A673 (cell line): ENCODE results near the gene TMEM242. TPM values are rescaled to one million over a fixed set of nuclear protein-coding genes. Genes with fewer than 3 reads are reported as not detected.

Source experiments
- BruUV-seq: library from RNA; stranded (reverse); fragments of 400-500 nt; replicated peaks from 2 replicates; lab custom pipeline; 2021; lab: Mats Ljungman, UMichigan
- CTCF ChIA-PET: fragments of 300-600 bp; sonication (Branson Sonifier 250); formaldehyde crosslinking; loops from one replicate; lab custom pipeline; 2022; ENCODE audit warnings: antibody characterized with exemption; lab: Charles Lee
- POLR2A ChIA-PET: fragments of 300-600 bp; sonication (Branson Sonifier 250); formaldehyde crosslinking; loops from one replicate; lab custom pipeline; 2022; ENCODE audit warnings: antibody characterized with exemption; ENCODE audit not compliant: low non-redundant PET; lab: Charles Lee
- DNase-seq: peaks from one replicate; pipeline ENCODE4 v3.0.0-alpha.2; 2015; ENCODE audit warnings: low spot score
- H3K27ac ChIP-seq: fragments of 200-600 bp; sonication (generic); 2 replicates; pipeline ENCODE4 v1.5.1; 2016; ENCODE audit warnings: mixed run types, low read depth, mild to moderate bottlenecking, mixed read lengths, antibody characterized with exemption, low read length; ENCODE audit not compliant: poor library complexity, severe bottlenecking
- H3K27me3 ChIP-seq: fragments of 200-600 bp; sonication (generic); replicated peaks from 2 replicates; pipeline ENCODE4 v1.6.1; 2017; ENCODE audit warnings: mixed run types, low read depth, mild to moderate bottlenecking, mixed read lengths, antibody characterized with exemption, low read length; ENCODE audit not compliant: insufficient read depth, poor library complexity
- H3K36me3 ChIP-seq: fragments of 200-600 bp; sonication (generic); 2 replicates; pipeline ENCODE4 v1.6.1; 2016; ENCODE audit warnings: mixed run types, mild to moderate bottlenecking, mixed read lengths, antibody characterized with exemption, low read length; ENCODE audit not compliant: insufficient read depth, poor library complexity, severe bottlenecking
- H3K4me1 ChIP-seq: fragments of 200-600 bp; sonication (generic); 2 replicates; pipeline ENCODE4 v1.6.1; 2017; ENCODE audit warnings: mixed run types, mild to moderate bottlenecking, mixed read lengths, antibody characterized with exemption, low read length; ENCODE audit not compliant: insufficient read depth, poor library complexity, severe bottlenecking
- H3K4me3 ChIP-seq: fragments of 200-600 bp; sonication (generic); 2 replicates; pipeline ENCODE4 v1.5.1; 2016; ENCODE audit warnings: low read depth, mixed run types, mild to moderate bottlenecking, mixed read lengths, low read length; ENCODE audit not compliant: poor library complexity, severe bottlenecking
- H3K9me3 ChIP-seq: fragments of 200-600 bp; sonication (generic); 2 replicates; pipeline ENCODE4 v1.6.1; 2016; ENCODE audit warnings: mixed run types, low read depth, mild to moderate bottlenecking, mixed read lengths, antibody characterized with exemption, low read length; ENCODE audit not compliant: poor library complexity, severe bottlenecking
- EZH2 ChIP-seq: fragments of 200-600 bp; sonication (generic); IDR thresholded peaks from 2 replicates; pipeline ENCODE4 v1.6.1; 2017; ENCODE audit warnings: borderline replicate concordance, low read depth, mild to moderate bottlenecking, mixed read lengths, antibody characterized with exemption, low read length; ENCODE audit not compliant: poor library complexity, severe bottlenecking
- intact Hi-C: fragments of 100-400 bp; cut with micrococcal nuclease; formaldehyde crosslinking; loops from one replicate; pipeline ENCODE4 v1.10.0; 2022; ENCODE audit not compliant: unreplicated experiment
- total RNA-seq: library from RNA; stranded (reverse); gene quantifications from 2 replicates; pipeline ENCODE4 v1.2.3, GENCODE V29; 2021
- TF ChIP-seq, protein P1 (sequence below): fragments of 300-800, 200-600 bp; sonication (generic); conservative IDR thresholded peaks from 2 replicates; pipeline ENCODE4 v1.5.1; 2017; ENCODE audit warnings: low read depth, mild to moderate bottlenecking, antibody characterized with exemption, low read length, moderate library complexity, mixed read lengths

Gene TMEM242
- total RNA-seq, 1 experiment from 2014 or later: 13.2 TPM

DNA sequence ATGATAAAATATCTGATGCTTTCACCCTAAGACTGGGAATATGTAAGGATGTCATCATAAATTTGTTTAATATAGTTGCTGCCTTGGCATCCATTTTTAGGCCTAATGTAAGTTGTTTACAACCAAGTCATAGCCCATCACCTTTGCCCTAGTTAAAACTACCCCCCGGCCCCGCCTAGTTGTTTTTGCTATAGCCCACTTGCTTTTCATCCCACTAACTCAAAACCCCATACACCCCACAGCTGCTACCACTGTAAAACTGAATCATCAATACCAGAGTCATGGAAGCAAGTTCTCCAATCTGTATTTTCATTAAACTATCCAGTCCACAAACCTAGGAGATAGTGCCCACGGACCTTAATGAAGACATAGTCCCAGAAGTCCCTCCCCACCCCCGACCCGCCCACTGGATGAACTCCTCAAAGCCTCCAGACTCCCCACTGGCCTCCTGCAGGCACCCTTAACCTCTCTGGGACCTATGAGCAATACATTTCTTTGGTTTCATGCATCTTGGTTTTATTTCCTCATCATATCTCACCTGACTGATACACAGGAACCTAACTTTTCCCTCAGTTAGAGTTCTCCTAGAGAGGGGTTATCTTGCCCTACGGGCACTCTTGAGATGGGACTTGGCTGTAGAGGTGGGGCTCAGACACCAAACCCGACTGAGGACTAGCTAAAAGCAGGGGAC, 45.2 kb upstream of the TMEM242 start:
- TF ChIP-seq, protein P1, sequence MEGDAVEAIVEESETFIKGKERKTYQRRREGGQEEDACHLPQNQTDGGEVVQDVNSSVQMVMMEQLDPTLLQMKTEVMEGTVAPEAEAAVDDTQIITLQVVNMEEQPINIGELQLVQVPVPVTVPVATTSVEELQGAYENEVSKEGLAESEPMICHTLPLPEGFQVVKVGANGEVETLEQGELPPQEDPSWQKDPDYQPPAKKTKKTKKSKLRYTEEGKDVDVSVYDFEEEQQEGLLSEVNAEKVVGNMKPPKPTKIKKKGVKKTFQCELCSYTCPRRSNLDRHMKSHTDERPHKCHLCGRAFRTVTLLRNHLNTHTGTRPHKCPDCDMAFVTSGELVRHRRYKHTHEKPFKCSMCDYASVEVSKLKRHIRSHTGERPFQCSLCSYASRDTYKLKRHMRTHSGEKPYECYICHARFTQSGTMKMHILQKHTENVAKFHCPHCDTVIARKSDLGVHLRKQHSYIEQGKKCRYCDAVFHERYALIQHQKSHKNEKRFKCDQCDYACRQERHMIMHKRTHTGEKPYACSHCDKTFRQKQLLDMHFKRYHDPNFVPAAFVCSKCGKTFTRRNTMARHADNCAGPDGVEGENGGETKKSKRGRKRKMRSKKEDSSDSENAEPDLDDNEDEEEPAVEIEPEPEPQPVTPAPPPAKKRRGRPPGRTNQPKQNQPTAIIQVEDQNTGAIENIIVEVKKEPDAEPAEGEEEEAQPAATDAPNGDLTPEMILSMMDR: no peak
- no peak for TF ChIP-seq EZH2
- Histone ChIP-seq H3K27ac (no peak overlapping the region), H3K4me3 (no peak overlapping the region), H3K9me3 (no peaks in the 10 kb centered on the region), H3K36me3 (no peaks in the 10 kb centered on the region), H3K27me3 (peaks cover under 1% of the 10 kb centered on the region), H3K4me1 (no peaks in the 10 kb centered on the region)
- intact Hi-C loops: no loop called here
- BruUV-seq: no TSS peak
- no peak for DNase-seq
- ChIA-PET CTCF (no interaction called here), POLR2A (no interaction called here)

DNA sequence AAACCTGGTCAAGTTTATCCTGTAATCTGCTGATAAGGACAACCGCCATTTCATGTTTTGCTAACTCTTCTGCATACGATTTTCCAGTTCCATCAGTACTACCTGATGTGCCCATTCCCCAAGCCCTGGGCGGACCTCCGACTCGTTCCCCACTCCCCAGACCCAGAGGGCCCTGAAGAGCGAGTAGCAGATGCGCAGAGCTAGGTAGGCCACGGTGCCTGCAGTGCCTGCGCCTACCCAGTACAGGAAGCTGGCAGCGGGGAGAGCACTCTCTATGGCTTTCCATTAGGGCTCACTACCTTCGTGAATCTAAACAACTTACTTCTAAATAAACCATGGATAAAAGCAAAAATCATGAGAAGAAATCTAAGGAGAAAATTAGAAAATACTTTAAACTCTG, 43.3 kb upstream of the TMEM242 start:
- CTCF ChIA-PET: no interaction called here
- no peaks in the 10 kb centered on the region for H3K4me1 ChIP-seq
- H3K27ac ChIP-seq: no peak overlapping the region
- POLR2A ChIA-PET: no interaction called here
- BruUV-seq: no TSS peak
- H3K27me3 ChIP-seq: peaks cover 7% of the 10 kb centered on the region
- intact Hi-C loops: no loop called here
- no peaks in the 10 kb centered on the region for H3K36me3 ChIP-seq
- no peak for DNase-seq
- TF ChIP-seq EZH2: no peak
- TF ChIP-seq, protein P1: no peak
- no peak overlapping the region for H3K4me3 ChIP-seq
- no peaks in the 10 kb centered on the region for H3K9me3 ChIP-seq

DNA sequence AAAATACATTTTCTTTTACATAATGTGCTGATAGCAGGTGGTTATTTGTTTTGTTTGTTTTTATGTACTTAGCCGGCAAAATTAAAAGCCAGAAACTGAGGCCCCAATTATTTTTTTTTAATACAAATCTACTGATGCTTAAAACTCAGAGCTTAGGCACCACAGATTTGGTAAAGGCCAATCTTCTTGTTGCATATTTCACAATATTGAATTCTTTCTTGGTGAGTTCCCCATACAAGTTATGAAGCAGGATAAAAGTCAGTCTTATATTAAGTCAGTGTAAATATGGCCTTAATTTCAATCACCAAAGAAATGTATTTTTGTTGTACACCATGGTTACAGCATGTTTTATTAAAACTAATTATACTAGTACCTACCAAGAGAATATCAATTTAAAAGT, 41.4 kb upstream of the TMEM242 start:
- no peak for DNase-seq
- H3K27me3 ChIP-seq: peaks cover 12% of the 10 kb centered on the region
- ChIA-PET CTCF (no interaction called here), POLR2A (no interaction called here)
- TF ChIP-seq, protein P1: no peak
- TF ChIP-seq EZH2: no peak
- no peaks in the 10 kb centered on the region for H3K4me1 ChIP-seq
- intact Hi-C loops: no loop called here
- no peak overlapping the region for H3K27ac ChIP-seq
- H3K9me3 ChIP-seq: no peaks in the 10 kb centered on the region
- H3K36me3 ChIP-seq: no peaks in the 10 kb centered on the region
- no peak overlapping the region for H3K4me3 ChIP-seq
- no TSS peak for BruUV-seq
